ENCODE results near the gene SMYD3. TPM values are rescaled to one million over a fixed set of nuclear protein-coding genes. Genes with fewer than 3 reads are reported as not detected.

Gene SMYD3
- total and polyA plus RNA-seq, 4 donors: 10.5 to 40.1 (median 32.5) TPM

- Histone ChIP-seq H3K27ac (ENCODE audit: low read depth in 1 of 2, low read length in 1 of 2) (no peak overlapping the region), H3K27me3 (ENCODE audit: control insufficient read depth in 3 of 3, insufficient read depth in 3 of 3, low read length in 2 of 3) (no peaks in the 10 kb centered on the region), H3K9me3 (ENCODE audit: control insufficient read depth in 4 of 4, insufficient read depth in 3 of 4, low read length in 3 of 4) (no peaks in the 10 kb centered on the region), H3K4me3 (no peak overlapping the region), H3K4me1 (ENCODE audit: control insufficient read depth in 5 of 5, insufficient read depth in 5 of 5, low read length in 5 of 5) (peaks cover 0 to 4% (median 0%) of the 10 kb centered on the region in 5 donors), H3K9ac (ENCODE audit: insufficient read depth in 1 of 2, low read length in 2 of 2) (no peak overlapping the region), H3K36me3 (ENCODE audit: control insufficient read depth in 4 of 4, insufficient read depth in 4 of 4, low read length in 4 of 4) (peaks cover 0 to 3% (median under 1%) of the 10 kb centered on the region in 4 donors)
- ATAC-seq (ENCODE audit: insufficient read depth, low FRiP score): no peak
- no peak for DNase-seq
- TF ChIP-seq CTCF (IDR thresholded peaks at IDR 0.05; ENCODE audit: control extremely low read depth, extremely low read depth): no peak
- 92 to 96% methylated on average over 8 of the region's 8 CpGs for WGBS, 2 donors
Measured at GRCh38 chr1:245932302-245932972, 574.6 kb downstream of the SMYD3 start.

DNA sequence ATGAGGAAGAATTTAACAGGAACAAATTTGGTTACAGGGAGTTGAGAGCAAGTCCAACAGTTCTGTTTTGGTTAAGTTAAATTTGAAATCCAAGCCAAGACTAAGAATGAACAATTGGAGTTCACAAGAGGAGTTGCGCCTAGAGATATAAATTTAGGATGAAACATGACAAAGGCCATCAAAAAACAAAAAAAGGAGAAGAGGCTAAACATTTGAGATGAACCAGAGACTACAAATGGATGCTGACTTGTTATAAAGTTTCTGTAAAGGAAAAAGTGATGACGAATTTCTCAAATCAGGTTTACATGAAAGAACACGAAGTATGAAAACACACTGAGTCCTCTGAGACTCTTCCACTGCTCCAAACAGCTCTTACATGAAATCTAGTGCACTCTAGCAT lies 575.6 kb downstream of the SMYD3 start:
- ATAC-seq (ENCODE audit: insufficient read depth, low FRiP score) (no peak), DNase-seq (no peak)
- Histone ChIP-seq H3K9ac (ENCODE audit: insufficient read depth in 1 of 2, low read length in 2 of 2) (no peak overlapping the region), H3K9me3 (ENCODE audit: control insufficient read depth in 4 of 4, insufficient read depth in 3 of 4, low read length in 3 of 4) (no peaks in the 10 kb centered on the region), H3K4me1 (ENCODE audit: control insufficient read depth in 5 of 5, insufficient read depth in 5 of 5, low read length in 5 of 5) (peaks cover 0 to 4% (median 0%) of the 10 kb centered on the region in 5 donors), H3K4me3 (no peak overlapping the region), H3K27me3 (ENCODE audit: control insufficient read depth in 3 of 3, insufficient read depth in 3 of 3, low read length in 2 of 3) (no peaks in the 10 kb centered on the region), H3K27ac (ENCODE audit: low read depth in 1 of 2, low read length in 1 of 2) (no peak overlapping the region), H3K36me3 (ENCODE audit: control insufficient read depth in 4 of 4, insufficient read depth in 4 of 4, low read length in 4 of 4) (peaks cover 0 to 3% (median 1%) of the 10 kb centered on the region in 4 donors)
- 93 to 95% methylated on average over 3 of the region's 3 CpGs for WGBS, 2 donors
- no peak for TF ChIP-seq CTCF (IDR thresholded peaks at IDR 0.05; ENCODE audit: control extremely low read depth, extremely low read depth)

GRCh38 chr1:245929224-245929623 lies 577.9 kb downstream of the SMYD3 start:
- H3K36me3 ChIP-seq (ENCODE audit: control insufficient read depth in 4 of 4, insufficient read depth in 4 of 4, low read length in 4 of 4): peaks cover 0 to 3% (median 1%) of the 10 kb centered on the region in 4 donors
- no peak for ATAC-seq (ENCODE audit: insufficient read depth, low FRiP score)
- peaks cover 0 to 4% (median 0%) of the 10 kb centered on the region in 5 donors for H3K4me1 ChIP-seq (ENCODE audit: control insufficient read depth in 5 of 5, insufficient read depth in 5 of 5, low read length in 5 of 5)
- H3K4me3 ChIP-seq: no peak overlapping the region
- 96% methylated on average over 7 of the region's 7 CpGs for WGBS, 2 donors
- H3K27ac ChIP-seq (ENCODE audit: low read depth in 1 of 2, low read length in 1 of 2): no peak overlapping the region
- no peak for TF ChIP-seq CTCF (IDR thresholded peaks at IDR 0.05; ENCODE audit: control extremely low read depth, extremely low read depth)
- no peaks in the 10 kb centered on the region for H3K9me3 ChIP-seq (ENCODE audit: control insufficient read depth in 4 of 4, insufficient read depth in 3 of 4, low read length in 3 of 4)
- no peak overlapping the region for H3K9ac ChIP-seq (ENCODE audit: insufficient read depth in 1 of 2, low read length in 2 of 2)
- no peaks in the 10 kb centered on the region for H3K27me3 ChIP-seq (ENCODE audit: control insufficient read depth in 3 of 3, insufficient read depth in 3 of 3, low read length in 2 of 3)
- DNase-seq: no peak
